WTC11 (cell line): ENCODE results near the gene SGPP1.

Source experiments
- ATF1 ChIP-seq: sonication (generic); formaldehyde crosslinking; IDR thresholded peaks from 2 replicates; pipeline ENCODE4 v1.8.1; 2023; ENCODE audit warnings: mild to moderate bottlenecking, moderate library complexity, missing genetic modification reagents
- CREB1 ChIP-seq: sonication (generic); formaldehyde crosslinking; IDR thresholded peaks from 2 replicates; pipeline ENCODE4 v1.8.0; 2023; ENCODE audit warnings: mild to moderate bottlenecking, missing genetic modification reagents
- CTCF ChIP-seq: fragments of 200-600 bp; IDR thresholded peaks from 2 replicates; pipeline ENCODE4 v1.8.0; 2022; ENCODE audit warnings: antibody characterized with exemption
- E2F1 ChIP-seq: sonication (generic); formaldehyde crosslinking; IDR thresholded peaks from 2 replicates; pipeline ENCODE4 v1.8.0; 2022; ENCODE audit warnings: mild to moderate bottlenecking, missing genetic modification reagents
- MYBL2 ChIP-seq: sonication (generic); formaldehyde crosslinking; IDR thresholded peaks from 2 replicates; pipeline ENCODE4 v1.8.1; 2023; ENCODE audit warnings: mild to moderate bottlenecking, moderate library complexity, missing genetic modification reagents
- NFYB ChIP-seq: sonication (generic); formaldehyde crosslinking; conservative IDR thresholded peaks from 2 replicates; pipeline ENCODE4 v1.8.0; 2022; ENCODE audit warnings: low read depth, missing genetic modification reagents
- NR2C2 ChIP-seq: sonication (generic); formaldehyde crosslinking; IDR thresholded peaks from 2 replicates; pipeline ENCODE4 v1.8.0; 2022; ENCODE audit warnings: mild to moderate bottlenecking, missing genetic modification reagents
- TP53 ChIP-seq: sonication (generic); formaldehyde crosslinking; IDR thresholded peaks from 2 replicates; pipeline ENCODE4 v1.8.1; 2023; ENCODE audit warnings: mild to moderate bottlenecking, missing genetic modification reagents
- ZNF121 ChIP-seq: sonication (generic); formaldehyde crosslinking; IDR thresholded peaks from 2 replicates; pipeline ENCODE4 v1.8.0; 2023; ENCODE audit warnings: missing genetic modification reagents
- ZNF423 ChIP-seq: fragments of 250-450 bp; sonication (Bioruptor Pico); IDR thresholded peaks from 2 replicates; pipeline ENCODE4 v2.1.2; 2022; ENCODE audit warnings: mild to moderate bottlenecking, moderate library complexity
- TF ChIP-seq, protein P1 (sequence below): sonication (generic); formaldehyde crosslinking; IDR thresholded peaks from 2 replicates; pipeline ENCODE4 v1.8.0; 2023; ENCODE audit warnings: missing genetic modification reagents
- TF ChIP-seq, protein P2 (sequence below): sonication (generic); formaldehyde crosslinking; conservative IDR thresholded peaks from 2 replicates; pipeline ENCODE4 v1.8.1; 2022; ENCODE audit warnings: mild to moderate bottlenecking, missing genetic modification reagents
- TF ChIP-seq, protein P3 (sequence below): sonication (generic); formaldehyde crosslinking; IDR thresholded peaks from 2 replicates; pipeline ENCODE4 v1.8.1; 2023; ENCODE audit warnings: mild to moderate bottlenecking, missing genetic modification reagents, moderate library complexity

- TF ChIP-seq CTCF (no peak), ATF1 (CRISPR knock-in tag) (no peak), ZNF423 (CRISPR knock-in tag) (no peak), MYBL2 (CRISPR knock-in tag) (no peak), TP53 (CRISPR knock-in tag) (no peak), NR2C2 (CRISPR knock-in tag) (no peak), E2F1 (CRISPR knock-in tag) (no peak), NFYB (CRISPR knock-in tag) (no peak), CREB1 (CRISPR knock-in tag) (no peak), ZNF121 (CRISPR knock-in tag) (no peak)
- TF ChIP-seq, protein P1, sequence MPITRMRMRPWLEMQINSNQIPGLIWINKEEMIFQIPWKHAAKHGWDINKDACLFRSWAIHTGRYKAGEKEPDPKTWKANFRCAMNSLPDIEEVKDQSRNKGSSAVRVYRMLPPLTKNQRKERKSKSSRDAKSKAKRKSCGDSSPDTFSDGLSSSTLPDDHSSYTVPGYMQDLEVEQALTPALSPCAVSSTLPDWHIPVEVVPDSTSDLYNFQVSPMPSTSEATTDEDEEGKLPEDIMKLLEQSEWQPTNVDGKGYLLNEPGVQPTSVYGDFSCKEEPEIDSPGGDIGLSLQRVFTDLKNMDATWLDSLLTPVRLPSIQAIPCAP (CRISPR knock-in tag), result no peak
- TF ChIP-seq, protein P2, sequence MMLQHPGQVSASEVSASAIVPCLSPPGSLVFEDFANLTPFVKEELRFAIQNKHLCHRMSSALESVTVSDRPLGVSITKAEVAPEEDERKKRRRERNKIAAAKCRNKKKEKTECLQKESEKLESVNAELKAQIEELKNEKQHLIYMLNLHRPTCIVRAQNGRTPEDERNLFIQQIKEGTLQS, result no peak
- TF ChIP-seq, protein P3, sequence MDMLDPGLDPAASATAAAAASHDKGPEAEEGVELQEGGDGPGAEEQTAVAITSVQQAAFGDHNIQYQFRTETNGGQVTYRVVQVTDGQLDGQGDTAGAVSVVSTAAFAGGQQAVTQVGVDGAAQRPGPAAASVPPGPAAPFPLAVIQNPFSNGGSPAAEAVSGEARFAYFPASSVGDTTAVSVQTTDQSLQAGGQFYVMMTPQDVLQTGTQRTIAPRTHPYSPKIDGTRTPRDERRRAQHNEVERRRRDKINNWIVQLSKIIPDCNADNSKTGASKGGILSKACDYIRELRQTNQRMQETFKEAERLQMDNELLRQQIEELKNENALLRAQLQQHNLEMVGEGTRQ (CRISPR knock-in tag), result no peak
These were observed 49.3 kb downstream of the SGPP1 start for GRCh38 chr14:63678536-63678935.
